ENCODE data around the gene RASSF10.
"Not testable (repeated sequence)": the region's sequence is repeated elsewhere in the genome, so short reads cannot be mapped to it uniquely, and the experiment has no call there.

The RASSF10 gene

DNA sequence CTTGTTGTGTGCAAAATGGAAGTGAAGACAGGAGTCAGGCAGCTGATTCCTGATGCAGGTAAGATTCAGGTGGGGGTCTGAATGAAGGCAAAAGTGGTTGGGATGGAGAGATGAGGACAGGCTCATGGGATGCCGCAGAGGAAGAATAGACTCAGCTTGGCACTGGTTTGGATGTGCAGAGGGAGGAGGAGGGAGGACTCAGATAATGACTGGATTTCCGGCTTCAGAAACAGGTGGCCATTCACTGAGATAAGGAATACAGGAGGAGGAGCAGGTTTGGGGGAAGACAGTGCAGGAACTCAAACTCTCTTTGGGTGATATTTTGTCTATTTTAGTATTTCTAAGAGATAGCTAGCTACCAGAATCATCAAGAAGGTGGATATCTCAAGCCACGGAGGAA is 19.2 kb downstream of the RASSF10 start:
- no peak for DNase-seq

DNA sequence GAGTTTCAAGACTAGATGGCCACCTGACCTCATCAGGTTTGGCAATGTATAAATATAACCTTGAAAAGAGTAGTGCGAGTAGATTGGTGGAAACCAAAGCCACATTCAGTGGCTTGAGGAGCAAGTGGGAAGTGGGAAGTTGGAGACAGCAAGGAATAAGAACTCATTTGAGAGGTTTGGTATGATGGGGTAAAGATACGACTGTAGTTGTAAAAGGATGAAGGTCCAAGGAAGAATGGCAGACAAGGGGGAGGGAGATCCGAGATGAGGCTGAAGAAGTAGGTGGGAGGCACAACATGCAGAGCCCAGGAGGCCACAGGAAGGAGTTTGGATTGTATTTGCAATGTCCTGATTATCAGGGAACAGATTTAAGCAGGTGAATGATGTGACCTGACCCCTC is 20.8 kb downstream of the RASSF10 start:
- DNase-seq, result no peak

DNA sequence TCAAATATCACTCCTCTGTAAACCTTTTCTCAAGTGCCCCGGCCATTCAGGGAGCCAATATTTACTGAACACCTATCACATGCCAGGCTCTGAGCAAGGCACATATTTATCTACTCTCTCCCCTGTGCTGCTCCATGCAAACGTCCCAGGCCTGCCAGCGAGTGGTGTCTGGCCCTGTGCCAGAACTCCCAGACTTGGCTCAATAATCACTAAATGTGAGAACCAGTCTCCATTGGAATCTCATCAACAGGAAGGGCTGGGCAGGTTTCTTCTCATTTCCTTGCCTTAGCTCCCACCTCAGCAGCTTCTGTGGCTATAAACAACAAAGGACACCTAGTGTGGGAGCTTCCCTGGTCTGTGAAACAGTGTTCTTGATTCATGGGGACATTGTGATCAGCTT is 21.7 kb downstream of the RASSF10 start:
- peak in 2 of 3 experiments; percentile 8 to 93 for DNase-seq

DNA sequence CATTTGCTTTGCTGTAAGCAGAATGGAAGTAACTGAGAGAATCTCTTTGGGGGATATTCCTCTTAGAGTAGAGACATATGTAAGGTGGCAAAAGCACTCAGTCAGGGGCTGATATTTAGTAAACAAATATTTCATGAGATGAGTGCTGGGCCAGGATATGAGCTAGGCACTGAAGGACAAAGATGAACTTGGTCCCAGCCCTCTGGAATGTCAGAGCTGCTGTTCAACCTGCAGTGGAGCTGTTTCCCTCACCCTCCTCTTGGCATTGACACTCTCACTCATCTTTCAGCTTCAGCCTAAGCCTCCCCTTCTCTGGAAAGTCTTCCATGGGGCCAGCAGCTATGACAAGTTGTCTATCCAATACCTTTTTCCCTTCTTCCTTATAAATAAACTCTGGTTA is 22.2 kb downstream of the RASSF10 start:
- DNase-seq, result no peak

DNA sequence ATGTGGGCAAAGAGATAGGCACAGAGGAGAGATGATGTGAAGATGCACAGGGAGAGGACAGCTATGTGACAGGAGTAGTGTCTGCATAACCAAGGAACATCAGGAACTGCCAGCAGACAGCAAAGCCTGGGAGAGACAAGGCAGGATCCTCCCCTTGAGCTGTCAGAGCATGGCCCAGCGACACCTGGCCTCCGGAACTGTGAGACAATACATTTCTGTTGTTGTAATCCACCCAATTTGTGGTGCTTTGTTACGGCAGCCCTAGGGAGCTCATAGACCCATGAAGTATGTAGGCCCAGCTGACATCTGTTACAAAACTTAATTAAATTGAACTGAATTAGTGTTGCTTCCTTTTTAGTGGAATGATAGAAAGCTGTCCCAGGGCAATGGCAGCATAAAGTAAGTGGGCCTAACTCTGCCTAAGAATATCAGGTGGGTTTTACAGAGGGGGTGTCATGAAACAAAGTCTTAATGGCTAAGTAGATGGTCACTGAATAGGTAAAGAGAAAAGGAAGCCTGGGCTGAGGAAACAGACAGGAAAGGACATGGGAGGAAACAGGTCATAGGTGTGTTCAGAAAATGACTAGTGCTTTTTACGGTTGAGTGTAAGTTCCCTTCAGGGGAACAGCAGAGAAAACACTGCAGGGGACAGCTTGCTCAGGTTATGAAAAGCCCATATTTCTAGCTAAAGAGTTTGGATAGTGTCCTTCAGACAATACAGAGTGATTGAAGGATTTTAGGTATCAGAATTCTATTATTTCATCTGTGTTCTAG is 24.8 kb downstream of the RASSF10 start:
- DNase-seq, result no peak

DNA sequence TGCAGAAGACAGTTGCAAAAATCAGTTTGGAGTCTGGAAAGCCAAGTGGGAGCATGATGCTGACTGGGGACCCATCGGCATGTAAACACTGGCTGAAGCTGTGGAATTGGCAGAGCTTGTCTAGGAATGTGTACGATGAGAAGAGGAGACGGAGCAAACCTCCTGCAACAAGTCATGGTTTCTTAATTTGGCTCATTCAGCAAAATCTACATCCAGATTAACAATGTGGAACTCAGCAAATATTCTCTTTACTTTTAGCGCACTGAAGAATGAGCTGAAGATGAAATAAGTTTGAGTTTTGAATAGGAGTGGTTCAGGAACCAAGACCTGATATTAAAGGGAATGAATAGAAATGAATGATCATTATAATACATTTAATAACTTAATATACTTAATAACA is 26.6 kb downstream of the RASSF10 start:
- no peak for DNase-seq

DNA sequence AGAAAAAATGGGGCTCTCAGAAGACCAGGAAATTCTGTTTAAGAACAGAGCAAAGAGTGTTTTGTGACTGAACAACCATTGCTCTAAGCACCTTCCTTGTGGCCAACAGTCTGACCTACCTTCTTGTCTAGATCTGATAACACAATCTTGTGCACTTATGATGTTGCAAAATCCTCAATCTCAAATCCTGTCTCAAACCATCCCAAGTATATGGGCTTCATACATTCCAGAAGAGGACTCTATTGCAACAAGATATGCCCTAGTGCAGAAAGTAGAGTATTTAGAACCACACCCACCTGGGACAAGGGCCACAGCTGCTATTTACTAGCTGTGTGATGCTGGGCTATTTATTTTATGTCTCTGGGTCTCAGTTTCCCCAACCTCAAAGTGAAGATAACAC is 27.1 kb downstream of the RASSF10 start:
- DNase-seq, result no peak

DNA sequence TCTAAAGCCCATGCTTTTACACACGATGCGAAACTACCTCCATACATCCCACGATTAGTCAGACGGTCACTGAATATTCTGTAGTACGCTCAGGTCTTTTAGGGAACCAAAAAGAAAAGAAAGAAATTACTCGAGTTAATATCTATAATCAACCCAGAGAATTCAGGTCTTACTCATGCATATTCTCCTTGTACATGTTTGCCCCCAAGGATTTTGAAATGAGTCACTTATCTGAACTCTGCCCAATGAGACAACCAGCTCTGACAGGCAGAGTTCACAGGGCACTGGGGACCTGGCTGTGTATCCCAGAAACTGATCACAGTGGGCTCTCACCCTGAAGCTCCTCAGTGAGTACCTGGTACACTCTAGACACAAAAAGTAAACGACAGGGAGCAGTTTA is 29.2 kb downstream of the RASSF10 start:
- no peak for DNase-seq

DNA sequence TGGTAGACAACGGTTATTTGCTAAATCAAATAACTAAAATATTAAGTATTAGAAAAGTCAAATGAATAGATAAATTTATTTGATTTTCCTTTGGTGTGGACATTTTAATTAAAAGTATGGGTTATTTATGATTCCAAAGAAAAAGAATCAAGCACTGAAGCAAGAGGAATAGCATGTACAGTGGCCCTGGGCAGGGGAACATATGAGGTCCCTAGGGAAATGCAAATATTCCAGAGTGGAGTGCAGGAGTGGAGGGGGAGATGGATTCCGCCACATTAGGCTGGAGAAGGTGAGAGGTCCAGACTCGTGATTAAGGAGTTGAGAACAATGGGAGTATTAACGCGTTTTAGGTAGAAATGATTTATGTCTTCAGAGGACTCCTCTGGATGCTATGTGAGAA is 30.0 kb downstream of the RASSF10 start:
- DNase-seq, result no peak

DNA sequence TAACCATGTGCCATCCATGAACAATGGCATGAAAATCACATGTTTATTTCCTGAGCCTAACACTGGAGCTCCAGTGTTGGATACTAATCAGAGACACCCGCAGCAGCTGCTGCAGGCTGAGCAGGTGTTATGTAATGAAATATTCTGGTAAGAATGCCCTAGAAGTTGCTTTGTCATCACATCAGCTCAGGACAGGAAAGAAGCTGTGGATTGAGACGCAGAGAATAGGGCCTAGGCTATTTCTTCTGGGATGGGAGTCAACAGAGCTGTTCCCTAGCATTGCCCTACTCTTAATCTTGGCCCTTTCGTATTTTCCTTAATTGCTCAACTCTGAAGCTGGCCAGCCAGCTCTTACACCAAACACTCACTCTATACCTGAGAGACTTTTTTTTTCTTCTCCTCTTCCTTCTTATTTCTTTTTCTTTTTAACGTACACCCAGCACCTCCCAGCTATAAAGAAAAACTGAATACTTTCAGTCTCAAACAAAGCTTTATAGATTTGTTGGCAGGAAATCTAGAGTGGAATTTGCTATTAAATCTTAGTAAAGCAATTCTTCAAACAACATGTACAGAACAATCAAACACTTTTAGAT is 31.9 kb downstream of the RASSF10 start:
- DNase-seq, result peak in 2 of 3 experiments; percentile 21 to 36

DNA sequence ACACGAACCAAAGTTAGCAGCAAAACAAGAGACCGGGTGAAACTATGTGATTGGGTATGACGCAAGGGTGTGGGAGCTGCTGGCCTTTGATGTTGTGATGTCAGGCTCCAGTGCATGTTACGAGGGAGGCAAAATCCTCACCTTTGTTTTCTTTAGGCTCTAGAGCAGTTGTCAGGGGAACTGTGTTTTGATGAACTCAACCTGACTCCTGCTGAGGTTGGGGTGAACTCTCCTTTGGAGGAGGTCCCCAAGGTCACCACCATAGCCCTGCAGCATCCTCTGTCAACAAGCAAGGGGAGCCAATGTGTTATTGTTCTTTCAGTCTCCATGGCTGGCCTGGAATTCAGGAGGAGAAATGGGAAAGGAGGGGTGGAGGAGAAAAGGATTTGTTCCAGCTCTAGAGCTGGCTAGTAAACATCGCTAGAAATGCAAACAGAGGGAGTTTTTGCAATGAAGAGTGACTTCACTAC is 33.8 kb downstream of the RASSF10 start:
- DNase-seq, result peak; percentile 17 to 66 (median 24)

DNA sequence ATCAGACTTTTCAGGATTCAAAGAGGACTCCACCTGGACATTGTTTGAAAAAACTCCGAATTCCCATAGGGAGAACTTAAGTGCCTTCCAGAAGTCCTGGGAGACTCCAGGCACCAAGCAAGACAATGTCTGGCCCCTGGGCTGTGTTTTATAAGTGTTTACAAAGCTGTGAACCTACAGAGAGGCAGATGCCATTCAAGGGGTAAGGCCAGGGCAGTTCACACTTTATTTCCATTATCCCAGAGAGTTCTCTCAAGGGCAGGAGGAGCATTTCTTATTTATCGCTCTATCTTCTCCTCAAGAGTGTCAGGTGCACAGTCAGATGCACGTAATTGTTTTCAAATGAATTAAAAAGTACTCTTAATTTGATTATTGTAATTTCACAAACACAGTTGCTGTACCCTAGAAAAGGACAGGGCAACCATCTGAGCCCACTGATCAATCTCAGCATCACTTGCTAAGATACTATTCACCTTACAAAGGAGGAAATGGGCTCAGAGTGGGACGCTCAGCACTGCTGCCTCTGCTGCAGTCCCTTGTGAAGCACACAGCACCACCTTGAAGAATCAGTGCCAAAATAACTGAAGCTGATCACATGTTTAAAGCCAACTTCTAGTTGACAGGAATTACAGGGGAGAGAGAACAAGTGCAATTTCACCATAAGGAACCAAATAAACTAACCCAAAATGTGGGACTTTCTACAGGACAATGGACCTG is 35.0 kb downstream of the RASSF10 start:
- DNase-seq, result peak in 2 of 3 experiments; percentile 11 to 92

DNA sequence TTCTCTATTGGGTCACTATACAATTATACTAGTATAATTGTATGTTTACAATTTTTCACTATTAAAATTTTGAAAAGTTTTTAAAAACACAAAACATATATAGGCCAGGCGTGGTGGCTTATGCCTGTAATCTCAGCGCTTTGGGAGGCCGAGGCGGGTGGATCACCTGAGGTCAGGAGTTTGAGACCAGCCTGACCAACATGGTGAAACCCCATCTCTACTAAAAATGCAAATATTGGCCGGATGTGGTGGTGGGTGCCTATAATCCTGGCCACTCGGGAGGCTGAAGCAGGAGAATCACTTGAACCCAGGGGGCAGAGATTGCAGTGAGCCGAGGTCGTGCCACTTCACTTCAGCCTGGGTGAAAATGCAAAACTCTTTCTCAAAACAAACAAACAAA is 36.0 kb downstream of the RASSF10 start:
- not testable (repeated sequence) for DNase-seq

DNA sequence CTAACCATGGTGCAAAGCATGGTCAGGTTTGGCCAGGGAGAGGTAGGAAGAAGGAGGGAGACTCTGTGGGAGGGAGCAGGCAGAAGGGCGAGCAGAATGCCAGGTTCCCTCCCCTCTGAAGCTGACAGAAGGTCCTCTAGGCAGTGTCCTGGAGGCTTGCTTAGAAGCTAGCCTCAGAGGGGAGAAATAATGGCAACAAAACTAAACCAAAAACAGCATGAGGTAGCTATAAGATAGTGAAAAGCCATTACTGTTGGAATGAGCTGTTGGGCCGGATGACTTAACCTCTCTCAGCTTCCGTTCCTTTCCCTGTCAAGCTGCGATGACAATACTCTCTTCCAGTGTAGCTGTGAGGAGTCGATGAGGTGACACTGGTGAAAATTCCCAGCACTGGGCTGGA is 36.6 kb downstream of the RASSF10 start:
- DNase-seq, result peak in 1 of 3 experiments; percentile 2

DNA sequence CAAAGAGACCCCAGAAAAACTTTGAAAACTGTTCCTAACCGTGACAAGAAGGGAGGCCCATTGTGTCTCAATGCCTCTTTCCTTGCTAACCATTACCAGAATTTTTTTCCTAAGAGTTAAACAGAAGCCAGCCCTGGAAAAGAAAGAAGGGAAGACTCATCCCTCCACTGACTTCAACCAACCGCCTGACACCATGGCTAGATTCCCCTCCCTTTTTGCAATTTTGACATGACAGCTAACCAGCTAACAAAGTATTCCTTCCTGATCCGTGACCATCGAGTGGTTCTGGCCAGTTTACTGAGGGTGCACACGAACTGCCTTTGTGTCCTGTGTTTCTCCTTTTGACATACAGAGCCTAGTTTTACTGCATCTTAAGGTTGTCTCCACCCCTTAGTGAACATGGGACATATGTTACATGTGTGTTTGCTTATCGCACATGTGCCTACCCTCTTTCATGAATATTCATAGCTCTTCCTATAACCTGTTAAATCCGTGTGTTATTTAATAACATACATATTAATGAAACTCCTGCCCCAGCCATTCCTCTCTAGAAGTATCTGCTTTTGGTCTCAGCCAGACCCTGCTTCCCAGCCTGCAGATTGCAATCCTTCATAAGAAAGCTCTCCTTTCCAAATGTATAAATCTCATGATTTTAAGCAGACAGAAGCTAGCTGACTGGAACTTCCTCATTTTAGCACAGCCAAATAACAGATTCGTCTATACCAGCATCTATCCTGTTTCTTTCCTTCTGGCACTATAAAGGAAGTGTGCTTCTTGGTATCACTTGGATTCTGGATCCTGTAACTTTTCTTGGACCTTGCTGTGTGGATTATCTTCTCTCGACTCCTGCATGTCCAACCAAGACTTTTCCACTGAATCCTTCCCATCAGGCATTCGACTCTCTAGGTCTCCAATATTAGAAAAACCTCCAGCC is 37.8 kb downstream of the RASSF10 start:
- no peak for DNase-seq

DNA sequence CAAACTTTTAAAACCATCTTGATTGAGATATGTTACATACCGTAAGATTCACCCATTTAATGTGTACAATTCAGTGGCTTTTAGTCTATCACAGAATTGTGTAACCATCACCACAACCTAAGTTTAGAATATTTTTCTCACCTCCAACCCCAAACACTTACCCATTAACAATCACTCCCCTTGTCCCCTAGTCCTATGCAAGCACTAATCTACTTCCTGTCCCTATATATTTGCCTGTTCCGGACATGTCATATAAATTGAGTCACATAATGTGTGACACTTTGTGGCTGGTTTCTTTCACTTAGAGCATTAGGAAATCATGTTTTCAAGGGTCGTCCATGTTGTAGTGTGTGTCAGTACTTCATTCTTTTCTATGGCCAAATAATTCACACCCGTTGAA is 38.8 kb downstream of the RASSF10 start:
- no peak for DNase-seq

DNA sequence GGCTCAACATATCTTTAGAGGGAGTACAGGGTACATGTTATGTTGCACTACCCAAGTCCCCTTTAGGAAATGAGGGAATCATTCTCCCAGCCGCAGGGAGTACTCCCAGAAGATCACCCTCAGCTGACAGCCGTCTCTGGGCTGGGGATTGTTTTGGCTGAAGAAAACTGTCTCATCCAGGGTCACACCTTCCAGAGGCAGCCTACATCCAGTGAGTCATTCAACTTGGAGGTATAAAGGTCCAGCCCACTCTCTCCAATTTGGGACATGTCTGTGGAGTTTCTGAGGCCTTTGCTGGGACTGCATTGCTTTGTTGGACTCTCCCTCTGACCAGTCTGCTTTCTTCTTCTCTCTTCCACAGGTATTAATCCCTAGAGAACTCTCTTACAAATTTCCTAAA is 42.1 kb downstream of the RASSF10 start:
- no peak for DNase-seq

DNA sequence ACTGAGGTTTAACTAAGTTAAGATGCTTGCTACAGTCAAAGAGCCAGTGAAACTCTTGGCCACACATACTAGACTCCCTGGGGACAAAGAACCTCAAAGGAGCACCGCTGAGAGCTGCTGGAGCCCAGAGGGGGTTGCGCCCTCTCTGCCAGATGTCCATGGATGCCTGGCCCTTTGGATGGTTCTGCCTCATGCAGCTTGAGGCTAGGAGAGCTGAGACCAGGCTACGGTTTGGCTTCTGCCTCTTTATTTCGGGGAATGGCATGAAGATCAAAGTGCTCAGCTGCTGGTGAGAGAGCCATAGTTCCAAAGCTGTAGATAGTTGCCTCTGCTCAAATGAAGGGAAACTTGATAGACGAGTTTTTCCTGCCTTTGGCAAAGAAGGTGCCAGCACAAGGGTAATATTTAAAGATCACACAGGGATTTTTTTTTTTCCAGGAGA is 43.0 kb downstream of the RASSF10 start:
- DNase-seq, result peak in 2 of 3 experiments; percentile 11 to 58

DNA sequence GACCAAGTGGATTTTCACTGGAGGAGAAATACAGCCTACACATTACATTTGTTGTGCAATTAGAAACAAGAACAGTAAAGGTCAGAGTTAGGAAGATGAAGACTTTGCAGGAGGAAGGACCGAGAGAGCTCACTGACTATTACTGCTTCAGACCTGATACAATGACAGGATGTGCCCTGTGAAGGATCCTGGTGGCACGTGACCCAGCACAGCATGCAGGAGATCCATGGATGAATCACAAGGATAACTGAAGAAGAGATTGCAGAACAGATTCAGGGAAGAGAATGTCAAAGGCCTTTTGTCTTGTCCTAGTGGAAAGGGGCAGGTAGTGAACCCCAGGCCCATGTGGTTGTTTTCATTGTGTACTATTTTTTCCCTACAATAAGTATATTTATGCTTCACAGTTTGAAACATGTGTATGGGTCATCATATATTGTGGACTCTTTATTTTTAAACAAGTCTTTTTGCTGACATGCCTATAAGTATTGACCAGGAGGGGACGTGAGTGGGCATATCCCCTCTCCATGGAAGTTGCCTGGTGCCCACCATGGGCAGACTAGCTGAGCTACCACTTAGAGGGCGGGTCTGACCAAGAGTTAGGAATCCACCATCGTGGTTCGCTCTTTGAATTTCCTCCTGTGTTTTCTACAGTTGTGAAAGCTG is 44.3 kb downstream of the RASSF10 start:
- no peak for DNase-seq

DNA sequence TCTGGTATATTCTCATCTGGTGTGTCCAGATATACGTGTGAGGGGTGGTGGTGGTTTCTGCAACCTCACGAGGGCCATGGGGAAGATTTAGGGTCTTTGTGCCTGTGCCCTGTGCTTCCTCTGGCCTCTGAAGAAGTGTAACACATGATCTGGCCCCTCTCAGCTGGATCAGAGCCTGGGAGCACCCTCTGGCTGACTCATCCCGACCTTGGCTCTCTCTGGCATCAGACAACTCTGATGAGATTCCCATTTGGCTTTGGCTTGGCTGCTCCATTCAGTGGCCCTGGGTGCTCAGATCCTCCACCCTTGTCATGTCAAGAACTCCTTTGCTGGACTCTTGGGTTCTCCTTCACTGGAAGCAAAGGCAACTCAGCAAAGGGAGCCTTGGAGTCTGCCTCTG is 45.2 kb downstream of the RASSF10 start:
- DNase-seq, result no peak

DNA sequence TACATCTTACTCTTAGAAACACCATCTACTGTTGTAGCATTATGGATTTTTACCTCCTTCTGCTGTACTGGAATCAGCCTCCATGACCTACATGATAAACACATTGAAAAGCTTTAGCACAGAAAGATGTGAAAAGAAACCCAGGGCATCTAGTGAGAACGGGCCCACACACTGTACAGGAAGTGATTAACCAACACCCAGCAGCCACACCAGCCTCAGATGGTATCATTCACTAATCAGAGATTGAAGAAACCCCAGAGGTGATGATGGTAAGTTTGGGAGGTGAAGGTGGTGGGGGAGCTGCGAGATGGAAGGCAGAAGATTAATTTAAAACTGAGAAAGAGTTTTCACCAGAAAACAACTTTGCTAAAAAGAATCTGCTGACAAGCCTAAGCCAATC is 46.1 kb downstream of the RASSF10 start:
- no peak for DNase-seq

All from NCI-H1417 (cell line).